Stimulated activated CD8-positive, alpha-beta memory T cell treated with anti-CD3 and anti-CD28 coated beads, Interleukin-4, amount 100 ng/mL, for 24 hours (primary cell): Measurements from ENCODE around the gene TACC2.

Experiments
- DNase-seq: peaks from one replicate; pipeline ENCODE4 v3.0.0-alpha.2; 2020; ENCODE audit warnings: low read depth

TACC2 gene

GRCh38 chr10:122222638-122223037 is 233.7 kb downstream of the TACC2 start:
- no peak for DNase-seq

GRCh38 chr10:122224159-122224558 is 235.2 kb downstream of the TACC2 start:
- DNase-seq, result no peak

GRCh38 chr10:122225330-122225729 is 236.4 kb downstream of the TACC2 start:
- DNase-seq, result no peak

- no peak for DNase-seq
These were observed 238.8 kb downstream of the TACC2 start for GRCh38 chr10:122227754-122228153.

GRCh38 chr10:122229666-122230065 is 240.7 kb downstream of the TACC2 start:
- DNase-seq, result no peak

GRCh38 chr10:122230222-122230621 is 241.3 kb downstream of the TACC2 start:
- DNase-seq, result no peak

GRCh38 chr10:122232769-122233168 is 243.8 kb downstream of the TACC2 start:
- no peak for DNase-seq

- no peak for DNase-seq
These were observed 244.9 kb downstream of the TACC2 start for GRCh38 chr10:122233857-122234348.

- DNase-seq, result no peak
These were observed 245.5 kb downstream of the TACC2 start for GRCh38 chr10:122234416-122234815.

- DNase-seq, result no peak
These were observed 247.8 kb downstream of the TACC2 start for GRCh38 chr10:122236690-122237306.

- DNase-seq, result no peak
These were observed 248.5 kb downstream of the TACC2 start for GRCh38 chr10:122237331-122237990.

- no peak for DNase-seq
These were observed 250.8 kb downstream of the TACC2 start for GRCh38 chr10:122239578-122240257.

GRCh38 chr10:122240401-122240800 is 251.4 kb downstream of the TACC2 start:
- DNase-seq, result no peak

- no peak for DNase-seq
These were observed 252.9 kb downstream of the TACC2 start for GRCh38 chr10:122241836-122242235.

GRCh38 chr10:122243550-122243949 is 254.6 kb downstream of the TACC2 start:
- DNase-seq, result no peak

- no peak for DNase-seq
These were observed 255.3 kb downstream of the TACC2 start for GRCh38 chr10:122244001-122244975.

GRCh38 chr10:122245136-122245535 is 256.2 kb downstream of the TACC2 start:
- DNase-seq, result no peak

- DNase-seq, result no peak
These were observed 256.9 kb downstream of the TACC2 start for GRCh38 chr10:122245897-122246296.

GRCh38 chr10:122246830-122247520 is 258.0 kb downstream of the TACC2 start:
- DNase-seq, result no peak

GRCh38 chr10:122248356-122249302 is 259.7 kb downstream of the TACC2 start:
- DNase-seq, result no peak
